ENCODE measurements around the gene NKAIN1.

The NKAIN1 gene

DNA sequence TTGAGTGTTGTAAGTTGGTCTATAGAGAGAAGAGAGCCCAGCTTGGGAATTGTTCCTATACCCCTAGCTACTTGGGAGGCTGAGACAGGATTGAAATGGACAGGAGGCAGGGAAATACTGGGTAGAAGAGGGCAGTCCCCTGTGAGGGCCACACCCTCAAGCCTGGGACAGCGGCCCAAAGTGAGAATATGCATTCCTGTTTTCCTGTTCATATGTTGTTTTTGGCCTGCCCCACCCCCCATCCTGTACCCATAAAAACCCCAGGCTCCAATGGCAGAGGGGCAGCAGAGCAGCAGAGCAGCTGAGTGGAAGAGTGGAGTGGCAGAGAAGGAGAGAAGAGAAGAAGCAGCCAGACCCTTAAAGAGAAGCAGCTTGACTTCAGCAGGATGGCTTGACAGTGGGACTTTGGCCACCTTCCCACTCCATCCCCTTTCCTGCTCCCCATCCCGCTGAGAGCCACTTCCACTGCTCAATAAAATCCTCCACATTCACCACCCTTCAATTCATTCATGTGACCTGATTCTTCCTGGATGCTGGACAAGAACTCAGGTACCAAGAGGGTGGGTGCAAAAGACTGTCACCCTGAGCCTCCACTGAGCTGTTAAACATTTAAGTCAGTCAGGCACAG is 103.6 kb downstream of the NKAIN1 start:
- TF ChIP-seq NFRKB (IDR thresholded peaks at IDR 0.05) (no peak), ARNT (IDR thresholded peaks at IDR 0.05) (no peak), FOXA1 (IDR thresholded peaks at IDR 0.05) (no peak), SP1 (IDR thresholded peaks at IDR 0.05) (no peak), BHLHE40 (IDR thresholded peaks at IDR 0.05; ENCODE audit: borderline replicate concordance) (no peak)
- TF ChIP-seq, protein P1, sequence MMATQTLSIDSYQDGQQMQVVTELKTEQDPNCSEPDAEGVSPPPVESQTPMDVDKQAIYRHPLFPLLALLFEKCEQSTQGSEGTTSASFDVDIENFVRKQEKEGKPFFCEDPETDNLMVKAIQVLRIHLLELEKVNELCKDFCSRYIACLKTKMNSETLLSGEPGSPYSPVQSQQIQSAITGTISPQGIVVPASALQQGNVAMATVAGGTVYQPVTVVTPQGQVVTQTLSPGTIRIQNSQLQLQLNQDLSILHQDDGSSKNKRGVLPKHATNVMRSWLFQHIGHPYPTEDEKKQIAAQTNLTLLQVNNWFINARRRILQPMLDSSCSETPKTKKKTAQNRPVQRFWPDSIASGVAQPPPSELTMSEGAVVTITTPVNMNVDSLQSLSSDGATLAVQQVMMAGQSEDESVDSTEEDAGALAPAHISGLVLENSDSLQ (IDR thresholded peaks at IDR 0.05), result no peak
- ChIA-PET CTCF (interaction anchor here (0.6 to 1.4 kb wide), 2 partner anchors 9 to 10 kb away, joined by 3 read pairs; no protein-coding TSS in a partner anchor), POLR2A (interaction anchor here (0.8 to 1.1 kb wide), 2 partner anchors 15 to 37 kb away, joined by 3 read pairs; no protein-coding TSS in a partner anchor)

DNA sequence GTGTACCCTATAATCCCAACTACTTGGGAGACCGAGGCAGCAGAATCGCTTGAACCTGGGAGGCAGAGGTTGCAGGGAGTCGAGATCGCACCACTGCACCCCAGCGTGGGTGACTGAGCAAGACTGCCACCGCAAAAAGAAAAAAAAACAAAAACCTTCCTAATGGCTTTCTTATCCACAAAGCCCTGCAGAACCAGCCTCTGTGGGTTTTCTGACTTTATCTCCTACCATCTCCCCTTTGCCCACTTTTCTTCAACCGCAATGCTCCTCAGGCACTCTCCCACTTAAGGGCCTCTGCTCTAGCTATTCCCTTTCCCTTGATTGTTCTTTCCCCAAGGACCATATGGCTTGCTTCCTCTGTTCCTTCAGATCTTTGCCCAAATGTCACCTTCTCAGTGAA is 106.3 kb downstream of the NKAIN1 start:
- DNase-seq (ENCODE audit: extremely low spot score), result no peak
- CTCF ChIA-PET, result interaction anchor here (0.6 kb wide), 1 partner anchor 13 kb away, joined by 3 read pairs; no protein-coding TSS in a partner anchor
- POLR2A ChIA-PET, result no interaction called here
- TF ChIP-seq FOXA1 (IDR thresholded peaks at IDR 0.05) (no peak), FOXM1 (IDR thresholded peaks at IDR 0.05; ENCODE audit: borderline replicate concordance) (no peak), FOXK2 (IDR thresholded peaks at IDR 0.05) (no peak), TARDBP (IDR thresholded peaks at IDR 0.05) (no peak), BHLHE40 (IDR thresholded peaks at IDR 0.05; ENCODE audit: borderline replicate concordance) (no peak), L3MBTL2 (conservative IDR thresholded peaks at IDR 0.05) (no peak), SUZ12 (IDR thresholded peaks at IDR 0.05) (no peak), ELF4 (IDR thresholded peaks at IDR 0.05) (no peak), SP1 (IDR thresholded peaks at IDR 0.05) (no peak), ZNF384 (IDR thresholded peaks at IDR 0.05) (no peak), CTBP1 (IDR thresholded peaks at IDR 0.05; ENCODE audit: borderline replicate concordance) (no peak), NFRKB (IDR thresholded peaks at IDR 0.05) (no peak)

More for the DNA sequence above, 103.6 kb downstream of the NKAIN1 start:
- no peak for DNase-seq (ENCODE audit: extremely low spot score)

Data from HEK293T (cell line).